Keratinocyte (primary cell): ENCODE measurements around the gene SON. TPM values are rescaled to one million over a fixed set of nuclear protein-coding genes. Genes with fewer than 3 reads are reported as not detected.

Experiments used
- DNase-seq: peaks from one replicate; pipeline ENCODE4 v3.0.0-alpha.2; 2011; ENCODE audit warnings: low read depth, missing footprints, low spot score
- FAIRE-seq: peaks from 2 replicates; lab custom pipeline; 2011; peaks lifted over from hg19 to GRCh38; lab: Jason Lieb, UNC
- H2AFZ ChIP-seq: 2 replicates; pipeline ENCODE4 v1.6.0; 2012; ENCODE audit warnings: low read length, control low read depth, inconsistent platforms; ENCODE audit not compliant: control insufficient read depth
- H3K27ac ChIP-seq: 2 replicates; pipeline ENCODE4 v1.5.1; 2011; ENCODE audit warnings: low read length; ENCODE audit not compliant: control insufficient read depth, insufficient read depth
- H3K27me3 ChIP-seq: 3 replicates; pipeline ENCODE4 v1.6.0; 2011; ENCODE audit warnings: low read length; ENCODE audit not compliant: control insufficient read depth, insufficient read depth; ENCODE audit errors: extremely low read depth
- H3K36me3 ChIP-seq, 2 experiments: 2 replicates in 1 of 2; 3 replicates in 1 of 2; pipeline ENCODE4 v1.5.1; 2011; ENCODE audit warnings: low read length in 2 of 2, mild to moderate bottlenecking in 1 of 2; ENCODE audit not compliant: control insufficient read depth in 2 of 2, insufficient read depth in 2 of 2; ENCODE audit errors: extremely low read depth in 1 of 2
- H3K4me1 ChIP-seq: 3 replicates; pipeline ENCODE4 v1.5.1; 2011; ENCODE audit warnings: low read length; ENCODE audit not compliant: control insufficient read depth, insufficient read depth; ENCODE audit errors: extremely low read depth
- H3K4me2 ChIP-seq: 3 replicates; pipeline ENCODE4 v1.6.0; 2011; ENCODE audit warnings: low read depth, low read length; ENCODE audit not compliant: control insufficient read depth, insufficient read depth; ENCODE audit errors: extremely low read depth
- H3K4me3 ChIP-seq, 3 experiments: fragments of 200-600 bp in 1 of 3; sonication (generic) in 1 of 3; 2 replicates in 2 of 3; 3 replicates in 1 of 3; pipeline ENCODE4 v1.5.1; 2011 to 2016; ENCODE audit warnings: low read length in 3 of 3, mild to moderate bottlenecking in 3 of 3, control low read depth in 2 of 3, inconsistent platforms in 1 of 3, low read depth in 1 of 3, mixed read lengths in 1 of 3, mixed run types in 1 of 3, moderate library complexity in 1 of 3; ENCODE audit not compliant: control insufficient read depth in 2 of 3, insufficient read depth in 2 of 3; ENCODE audit errors: extremely low read depth in 1 of 3
- H3K79me2 ChIP-seq: 2 replicates; pipeline ENCODE4 v1.6.0; 2012; ENCODE audit warnings: low read length; ENCODE audit not compliant: control insufficient read depth, insufficient read depth
- H3K9ac ChIP-seq: 3 replicates; pipeline ENCODE4 v1.6.0; 2011; ENCODE audit warnings: low read length; ENCODE audit not compliant: control insufficient read depth, insufficient read depth; ENCODE audit errors: extremely low read depth
- H3K9me1 ChIP-seq: 3 replicates; pipeline ENCODE4 v1.6.0; 2011; ENCODE audit warnings: low read length; ENCODE audit not compliant: control insufficient read depth, insufficient read depth; ENCODE audit errors: extremely low read depth
- H3K9me3 ChIP-seq: 2 replicates; pipeline ENCODE4 v1.5.1; 2012; ENCODE audit warnings: low read depth, low read length; ENCODE audit not compliant: control insufficient read depth
- H4K20me1 ChIP-seq: 3 replicates; pipeline ENCODE4 v1.6.0; 2011; ENCODE audit warnings: low read length; ENCODE audit not compliant: control insufficient read depth, insufficient read depth; ENCODE audit errors: extremely low read depth
- EZH2 ChIP-seq: IDR thresholded peaks from one replicate; pipeline ENCODE4 v1.6.1; 2012; ENCODE audit warnings: inconsistent platforms, mild to moderate bottlenecking, low read length, moderate library complexity
- dilution Hi-C: fragments of 300-500 bp; cut with MboI; formaldehyde crosslinking; loops from one replicate; pipeline ENCODE4 v1.7.0; 2020; ENCODE audit warnings: low sequenced_read_pairs; ENCODE audit not compliant: extremely low pct_ligation_motif_present
- polyA plus RNA-seq, 5 experiments: library from polyadenylated mRNA; depleted of rRNA in 3 of 5; stranded (reverse) in 3 of 5; stranded (forward) in 1 of 5; unstranded in 1 of 5; fragments of >200 nt; gene quantifications; 1 replicate in 1 of 5; 2 replicates in 3 of 5; 3 replicates in 1 of 5; pipeline versions ENCODE4 v1.2.1 to v1.2.3, GENCODE V29; 2011 to 2012; ENCODE audit warnings: missing spikeins in 2 of 5, low read depth in 1 of 5, low replicate concordance in 1 of 5
- TF ChIP-seq, protein P1 (sequence below), 3 experiments: IDR thresholded peaks in 1 of 3; conservative IDR thresholded peaks in 1 of 3; optimal IDR thresholded peaks in 1 of 3; 2 replicates in 2 of 3; 3 replicates in 1 of 3; pipeline versions ENCODE3 to v1.5.1; 2011; ENCODE audit warnings: low read length in 3 of 3, mild to moderate bottlenecking in 3 of 3, moderate library complexity in 2 of 3, control low read depth in 1 of 3, inconsistent platforms in 1 of 3; ENCODE audit not compliant: insufficient read depth in 2 of 3; ENCODE audit errors: extremely low read depth in 1 of 3

The SON gene
- polyA plus RNA-seq, 1 donor (not counting 4 experiments of a cell fraction or from before 2014, with no cell fraction given), result 96.0 TPM

DNA sequence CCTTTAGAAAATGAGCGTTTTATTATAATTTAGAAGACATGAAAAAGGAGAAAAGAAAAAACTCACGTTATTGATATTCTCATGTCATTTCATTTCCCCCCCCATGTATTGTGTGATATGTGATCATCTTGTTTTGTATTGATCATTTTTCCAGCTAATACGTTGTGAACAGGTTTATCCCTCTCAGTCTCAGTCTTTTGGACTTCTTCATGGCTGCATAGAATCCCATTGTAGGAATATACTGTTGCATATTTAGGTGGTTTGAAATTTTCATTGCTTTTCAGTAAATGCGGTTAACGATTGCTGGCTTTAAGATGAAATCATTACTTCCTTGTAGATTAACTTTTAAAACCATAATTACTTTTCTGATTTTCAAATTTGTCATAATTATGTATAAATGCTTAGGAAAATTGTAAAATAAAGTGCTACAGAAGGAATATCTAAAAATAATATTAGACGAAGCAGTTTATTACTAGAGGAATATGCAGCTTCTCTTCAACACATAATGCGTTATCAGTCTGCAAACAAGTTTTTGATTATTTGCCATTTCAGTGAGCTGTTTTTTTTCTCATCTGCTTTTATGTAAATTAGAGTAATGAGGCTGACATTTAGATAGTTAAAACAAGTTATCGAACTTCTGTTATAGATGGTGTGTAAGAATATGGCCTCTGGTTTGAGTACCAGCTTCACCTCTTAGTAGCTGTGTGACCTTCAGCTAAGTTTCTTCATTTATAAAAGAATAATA lies 1.8 kb downstream of the SON start:
- no peak for DNase-seq
- Histone ChIP-seq H4K20me1 (peaks cover 7% of the 10 kb centered on the region), H3K27ac (peak overlapping the region; percentile 98)

DNA sequence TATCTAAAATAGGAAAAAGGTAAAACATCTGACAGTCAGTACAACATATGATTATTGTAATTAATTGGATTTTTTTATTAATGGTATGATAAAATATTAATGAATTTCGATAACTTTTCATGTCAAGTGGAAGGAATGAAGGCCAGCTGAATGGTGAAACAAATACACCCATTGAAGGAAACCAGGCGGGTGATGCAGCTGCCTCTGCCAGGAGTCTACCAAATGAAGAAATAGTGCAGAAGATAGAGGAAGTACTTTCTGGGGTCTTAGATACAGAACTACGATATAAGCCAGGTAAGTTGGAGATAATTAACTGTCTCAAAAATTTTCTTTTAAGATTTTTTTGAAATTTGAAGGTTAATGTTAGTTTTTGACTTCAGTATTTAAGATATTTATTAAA lies 3.2 kb downstream of the SON start:
- peak overlapping the region; percentile 69 for H3K4me2 ChIP-seq

More for the DNA sequence above, 1.8 kb downstream of the SON start:
- Histone ChIP-seq H3K36me3 (peaks cover 6 to 7% of the 10 kb centered on the region in 2 experiments), H3K4me1 (peaks cover 16% of the 10 kb centered on the region), H3K9ac (peak overlapping the region; percentile 98), H3K9me1 (no peaks in the 10 kb centered on the region), H3K79me2 (peaks cover 90% of the 10 kb centered on the region), H3K4me2 (peak overlapping the region; percentile 69), H3K9me3 (no peaks in the 10 kb centered on the region), H3K4me3 (peak overlapping the region; percentile 81 to 97 (median 94)), H3K27me3 (no peaks in the 10 kb centered on the region), H2AFZ (no peak overlapping the region)
- TF ChIP-seq, protein P1, sequence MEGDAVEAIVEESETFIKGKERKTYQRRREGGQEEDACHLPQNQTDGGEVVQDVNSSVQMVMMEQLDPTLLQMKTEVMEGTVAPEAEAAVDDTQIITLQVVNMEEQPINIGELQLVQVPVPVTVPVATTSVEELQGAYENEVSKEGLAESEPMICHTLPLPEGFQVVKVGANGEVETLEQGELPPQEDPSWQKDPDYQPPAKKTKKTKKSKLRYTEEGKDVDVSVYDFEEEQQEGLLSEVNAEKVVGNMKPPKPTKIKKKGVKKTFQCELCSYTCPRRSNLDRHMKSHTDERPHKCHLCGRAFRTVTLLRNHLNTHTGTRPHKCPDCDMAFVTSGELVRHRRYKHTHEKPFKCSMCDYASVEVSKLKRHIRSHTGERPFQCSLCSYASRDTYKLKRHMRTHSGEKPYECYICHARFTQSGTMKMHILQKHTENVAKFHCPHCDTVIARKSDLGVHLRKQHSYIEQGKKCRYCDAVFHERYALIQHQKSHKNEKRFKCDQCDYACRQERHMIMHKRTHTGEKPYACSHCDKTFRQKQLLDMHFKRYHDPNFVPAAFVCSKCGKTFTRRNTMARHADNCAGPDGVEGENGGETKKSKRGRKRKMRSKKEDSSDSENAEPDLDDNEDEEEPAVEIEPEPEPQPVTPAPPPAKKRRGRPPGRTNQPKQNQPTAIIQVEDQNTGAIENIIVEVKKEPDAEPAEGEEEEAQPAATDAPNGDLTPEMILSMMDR (optimal IDR thresholded peaks at IDR 0.05 in 1 of 3, IDR thresholded peaks at IDR 0.05 in 1 of 3, conservative IDR thresholded peaks at IDR 0.05 in 1 of 3; ENCODE audit: extremely low read depth in 1 of 3, insufficient read depth in 2 of 3, low read length in 3 of 3), result no peak
- no peak for TF ChIP-seq EZH2
- dilution Hi-C loops, result no loop called here
- no peak for FAIRE-seq

More for the DNA sequence above, 3.2 kb downstream of the SON start:
- no peaks in the 10 kb centered on the region for H3K27me3 ChIP-seq
- H3K4me3 ChIP-seq, result no peak overlapping the region
- H2AFZ ChIP-seq, result no peak overlapping the region
- no peaks in the 10 kb centered on the region for H3K9me3 ChIP-seq
- no peak for FAIRE-seq
- peaks cover 5% of the 10 kb centered on the region for H3K4me1 ChIP-seq
- TF ChIP-seq, protein P1 (optimal IDR thresholded peaks at IDR 0.05 in 1 of 3, IDR thresholded peaks at IDR 0.05 in 1 of 3, conservative IDR thresholded peaks at IDR 0.05 in 1 of 3; ENCODE audit: extremely low read depth in 1 of 3, insufficient read depth in 2 of 3, low read length in 3 of 3), result no peak
- no peak for TF ChIP-seq EZH2
- peaks cover 22% of the 10 kb centered on the region for H4K20me1 ChIP-seq
- dilution Hi-C loops, result no loop called here
- H3K9ac ChIP-seq, result no peak overlapping the region
- no peaks in the 10 kb centered on the region for H3K9me1 ChIP-seq
- H3K27ac ChIP-seq, result peak overlapping the region; percentile 13
- peaks cover 19 to 20% of the 10 kb centered on the region in 2 experiments for H3K36me3 ChIP-seq
- no peak for DNase-seq
- peaks cover 90% of the 10 kb centered on the region for H3K79me2 ChIP-seq
